ENCODE results near the gene CEACAM18.
"Not testable (repeated sequence)": the region's sequence is repeated elsewhere in the genome, so short reads cannot be mapped to it uniquely, and the experiment has no call there.

CEACAM18 gene

GRCh38 chr19:51478381-51479234 lies at the start of gene CEACAM18:
Gene CEACAM18, plus strand, starts transcription at chr19:51478539.
- DNase-seq (ENCODE audit: low read depth in 3 of 3) = no peak

GRCh38 chr19:51430221-51430620 lies 48.1 kb upstream of the CEACAM18 start:
- DNase-seq (ENCODE audit: low read depth in 3 of 3) = no peak

DNA sequence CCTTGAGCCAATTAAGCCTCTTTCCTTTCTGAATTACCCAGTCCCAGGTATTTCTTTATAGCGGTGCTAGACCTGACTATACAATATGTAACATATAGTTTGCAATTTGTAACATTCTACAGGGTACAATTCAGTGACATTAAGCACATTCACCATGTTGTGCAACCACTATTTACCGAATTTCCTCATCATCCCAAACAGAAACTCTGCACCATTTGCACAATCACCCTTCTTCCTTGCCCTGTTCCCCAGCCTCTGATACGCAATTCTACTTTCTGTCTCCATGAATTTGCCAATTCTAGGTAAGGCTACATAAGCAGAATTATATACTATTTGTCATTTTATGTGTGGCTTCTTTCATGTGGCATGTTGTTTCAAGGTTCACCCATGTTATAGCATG lies 47.2 kb upstream of the CEACAM18 start:
- DNase-seq (ENCODE audit: low read depth in 3 of 3) = no peak

DNA sequence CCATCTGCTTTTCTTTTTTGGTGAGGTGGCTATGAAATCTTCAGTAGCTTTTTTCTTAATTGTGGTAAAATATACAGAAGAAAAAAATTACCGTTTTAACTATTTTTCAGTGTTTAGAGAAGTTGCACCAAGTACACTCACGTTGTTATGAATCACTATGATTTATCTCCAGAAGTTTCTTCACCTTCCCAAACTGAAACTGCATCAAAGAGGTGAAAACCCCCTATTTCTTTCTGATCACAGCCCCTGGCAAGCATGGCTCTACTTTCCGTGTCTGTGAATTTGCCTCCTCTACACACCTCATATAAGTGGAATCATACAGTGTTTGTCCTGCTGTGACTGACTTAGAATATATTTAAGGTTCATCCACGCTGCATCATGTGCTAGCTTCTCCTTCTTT lies 45.3 kb upstream of the CEACAM18 start:
- no peak for DNase-seq (ENCODE audit: low read depth in 3 of 3)

DNA sequence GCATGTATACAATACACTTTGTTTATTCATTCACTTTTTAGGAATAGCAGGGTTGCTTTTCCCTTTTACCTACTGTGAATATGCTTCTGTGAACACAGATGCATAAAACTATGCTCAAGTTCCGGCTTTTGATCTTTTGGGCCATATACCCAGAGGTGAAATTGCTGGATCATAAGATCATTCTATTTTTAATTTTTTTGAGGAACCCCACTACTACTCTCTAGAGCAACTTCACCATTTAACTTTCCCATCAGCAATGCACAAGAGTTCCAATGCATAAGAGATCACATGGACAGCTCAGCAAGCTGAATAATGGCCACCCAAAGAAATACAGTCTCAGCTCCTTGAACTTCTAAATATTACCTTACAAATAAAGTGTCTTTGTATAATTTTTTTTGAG lies 43.9 kb upstream of the CEACAM18 start:
- DNase-seq (ENCODE audit: low read depth in 3 of 3) = no peak

GRCh38 chr19:51439021-51439465 lies 39.3 kb upstream of the CEACAM18 start:
- peak in 1 of 3 donors; percentile 29 for DNase-seq (ENCODE audit: low read depth in 3 of 3)

DNA sequence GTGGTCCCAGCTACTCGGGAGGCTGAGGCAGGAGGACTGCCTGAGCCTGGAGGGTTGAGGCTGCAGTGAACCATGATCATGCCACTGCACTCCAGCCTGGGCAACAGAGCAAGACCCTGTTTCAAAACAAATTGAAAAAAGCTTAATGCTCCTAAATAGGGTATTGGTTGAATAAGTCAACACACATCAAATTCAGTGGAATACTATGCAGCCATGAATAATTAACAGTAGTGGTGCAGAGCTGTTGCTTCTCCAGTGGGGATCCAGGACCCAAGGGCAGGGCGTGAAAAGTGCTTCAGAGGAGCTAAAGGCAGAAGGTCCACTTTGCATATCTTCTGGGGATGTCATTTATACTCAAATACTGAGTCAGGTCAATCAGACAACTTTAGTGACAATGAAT lies 38.3 kb upstream of the CEACAM18 start:
- DNase-seq (ENCODE audit: low read depth in 3 of 3) = no peak

- DNase-seq (ENCODE audit: low read depth in 3 of 3) = peak; percentile 40 to 68 (median 58)
These were observed 37.4 kb upstream of the CEACAM18 start for GRCh38 chr19:51440846-51441409.

GRCh38 chr19:51441410-51442390 lies 36.6 kb upstream of the CEACAM18 start:
- peak; percentile 72 to 91 (median 87) for DNase-seq (ENCODE audit: low read depth in 3 of 3)

DNA sequence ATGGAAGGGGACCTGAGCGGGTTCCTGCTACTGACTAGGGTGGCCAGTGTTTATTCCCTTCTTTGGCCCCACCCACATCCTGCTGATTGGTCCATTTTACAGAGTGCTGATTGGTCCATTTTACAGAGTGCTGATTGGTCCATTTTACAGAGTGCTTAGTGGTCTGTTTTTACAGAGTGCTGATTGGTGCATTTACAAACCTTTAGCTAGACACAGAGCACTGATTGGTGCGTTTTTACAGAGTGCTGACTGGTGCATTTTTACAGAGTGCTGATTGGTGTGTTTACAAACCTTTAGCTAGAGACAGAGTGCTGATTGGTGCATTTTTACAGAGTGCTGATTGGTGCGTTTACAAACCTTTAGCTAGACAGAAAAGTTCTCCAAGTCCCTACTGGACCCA lies 30.8 kb upstream of the CEACAM18 start:
- DNase-seq (ENCODE audit: low read depth in 3 of 3) = not testable (repeated sequence)

DNA sequence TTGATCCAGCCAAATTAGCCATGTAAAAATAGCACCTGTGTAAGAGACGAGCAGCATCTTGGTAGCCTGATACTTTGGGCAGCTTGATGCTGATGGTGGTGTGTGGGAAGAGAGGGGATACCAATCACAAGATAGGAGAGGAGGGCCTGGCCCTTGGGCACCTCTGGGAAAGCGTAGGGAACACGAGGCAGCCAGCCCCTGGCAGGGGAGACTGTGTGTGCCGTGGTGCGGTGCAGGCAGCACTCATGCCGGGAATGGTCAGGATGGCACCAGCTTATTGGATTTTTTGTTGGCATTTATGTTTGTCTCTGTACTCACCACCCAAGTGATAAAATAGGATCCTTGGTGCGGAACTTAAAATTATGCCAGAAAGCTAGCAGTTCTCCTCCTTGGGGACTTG lies 30.3 kb upstream of the CEACAM18 start:
- no peak for DNase-seq (ENCODE audit: low read depth in 3 of 3)

- peak; percentile 39 to 53 (median 47) for DNase-seq (ENCODE audit: low read depth in 3 of 3)
These were observed 29.8 kb upstream of the CEACAM18 start for GRCh38 chr19:51448411-51449016.

DNA sequence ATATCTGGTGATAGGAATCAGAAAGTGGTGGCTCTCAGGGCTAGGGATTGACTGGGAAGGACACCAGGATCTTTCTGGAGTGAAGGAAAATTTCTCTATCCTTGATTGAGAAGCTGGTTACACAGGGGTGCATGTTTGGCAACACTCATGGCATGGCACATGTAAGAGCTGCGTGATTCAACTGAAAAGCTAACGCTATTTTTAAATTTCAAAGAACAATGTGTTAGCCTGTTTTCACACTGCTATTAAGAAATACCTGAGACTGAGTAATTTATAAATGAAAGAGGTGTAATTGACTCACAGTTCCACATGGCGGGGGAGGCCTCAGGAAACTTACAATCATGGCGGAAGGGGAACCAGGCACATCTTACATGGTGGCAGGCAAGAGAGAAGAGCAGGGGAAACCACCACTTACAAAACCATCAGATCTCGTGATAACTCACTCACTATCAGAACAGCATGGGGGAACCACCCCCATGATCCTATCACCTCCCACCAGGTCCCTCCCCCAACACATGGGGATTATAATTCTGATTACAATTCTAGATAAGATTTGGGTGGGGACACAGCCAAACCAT lies 27.5 kb upstream of the CEACAM18 start:
- peak in 1 of 3 donors; percentile 64 for DNase-seq (ENCODE audit: low read depth in 3 of 3)

DNA sequence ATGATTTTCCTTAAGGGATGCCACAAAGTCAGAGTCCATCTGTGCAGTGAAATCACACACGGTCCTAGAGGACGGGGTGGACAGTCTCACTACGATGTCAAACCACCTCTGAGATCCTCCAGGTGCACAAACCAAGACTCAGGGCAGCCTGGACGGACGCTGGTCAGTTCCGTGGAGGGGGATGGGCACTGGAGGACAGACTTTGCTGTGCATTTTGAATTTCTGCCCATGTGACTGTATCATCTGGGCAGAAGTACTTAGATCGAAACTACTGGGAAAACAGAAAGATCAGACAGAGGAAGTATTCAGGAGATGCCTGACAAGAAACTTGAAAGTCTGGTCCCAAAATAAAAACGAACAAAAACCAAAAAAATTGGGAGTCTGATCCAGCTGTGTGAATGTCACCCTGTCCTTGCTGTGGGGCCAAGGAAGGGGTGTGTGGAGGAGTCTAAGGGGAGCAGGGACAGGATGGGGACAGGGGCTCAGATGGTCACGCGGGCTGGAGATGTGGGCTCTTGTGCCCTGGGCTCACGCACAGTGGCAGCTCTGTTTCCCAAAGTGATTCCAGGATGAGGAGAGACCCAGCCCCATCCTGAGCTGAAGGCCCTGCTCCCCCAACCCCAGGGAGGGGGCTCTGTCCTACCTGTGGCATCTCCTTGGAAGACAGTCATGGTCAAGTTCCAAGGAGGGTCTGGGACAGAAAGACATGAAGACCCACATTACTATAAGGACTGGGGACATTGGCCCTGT lies 21.6 kb upstream of the CEACAM18 start:
- no peak for DNase-seq (ENCODE audit: low read depth in 3 of 3)

GRCh38 chr19:51457351-51458013 lies 20.9 kb upstream of the CEACAM18 start:
- DNase-seq (ENCODE audit: low read depth in 3 of 3) = no peak

DNA sequence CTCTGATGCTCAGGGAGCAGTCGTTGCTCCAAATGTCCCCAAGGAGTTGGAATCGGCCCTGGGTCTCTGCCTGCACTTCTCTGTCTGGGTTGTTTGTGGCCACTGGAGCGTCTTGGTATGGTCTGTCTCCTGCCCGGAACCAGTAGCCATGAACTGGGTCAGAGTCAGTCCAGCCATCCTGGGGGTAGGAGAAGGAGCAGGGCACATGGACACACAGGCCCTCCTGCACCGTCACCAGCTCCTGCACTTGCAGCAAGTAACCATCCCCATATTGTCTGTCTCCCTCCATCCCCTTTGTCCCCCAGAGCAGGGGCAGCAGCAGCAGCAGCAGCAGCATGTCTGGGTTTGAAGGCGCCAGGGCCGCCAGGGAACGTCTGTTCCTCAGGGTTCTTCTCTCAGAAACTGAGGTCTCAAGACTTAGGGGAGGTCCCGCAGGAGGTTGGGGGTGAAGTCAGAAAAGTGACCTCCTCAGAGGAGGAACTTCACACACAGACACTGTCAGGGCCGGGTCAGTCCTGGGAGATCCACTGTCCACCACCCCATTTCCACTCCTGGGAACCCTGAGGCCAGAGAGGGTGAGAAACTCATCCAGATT lies 20.2 kb upstream of the CEACAM18 start, which contains the start of gene SIGLEC8:
SIGLEC8 (minus strand) TSS at position 404 of the 595 bp plus-strand sequence; CDS start at position 337, 67 bp downstream.
- no peak for DNase-seq (ENCODE audit: low read depth in 3 of 3)

DNA sequence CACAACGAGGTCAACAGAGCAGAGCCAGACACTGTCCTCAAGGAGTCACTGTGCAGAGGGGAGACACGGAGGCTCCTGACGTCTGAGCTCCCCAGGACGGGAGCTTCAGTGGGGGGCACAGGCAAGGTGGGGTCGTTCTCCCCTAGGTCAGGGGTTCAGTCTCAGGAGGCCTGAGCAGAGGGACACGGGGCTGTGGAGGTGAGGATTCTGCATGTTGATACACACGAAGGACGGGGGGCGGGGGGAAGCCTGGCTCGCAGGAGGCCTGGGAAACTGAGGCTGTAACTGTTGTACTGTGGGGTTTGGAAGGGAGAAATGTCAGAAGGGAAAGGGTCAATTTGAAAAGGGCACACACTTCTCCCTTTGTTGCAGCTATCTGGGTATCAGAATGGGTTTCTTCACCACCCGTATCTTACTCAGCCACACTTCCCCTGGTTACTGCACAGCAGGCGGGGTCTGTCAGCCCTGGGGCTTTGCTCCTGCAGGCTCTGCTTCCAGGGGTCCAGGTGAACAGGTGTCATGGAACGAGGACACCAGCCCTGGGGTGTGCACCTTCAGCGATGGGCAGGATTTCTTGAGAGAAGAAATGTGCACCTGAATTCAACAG lies 19.3 kb upstream of the CEACAM18 start:
- no peak for DNase-seq (ENCODE audit: low read depth in 3 of 3)

DNA sequence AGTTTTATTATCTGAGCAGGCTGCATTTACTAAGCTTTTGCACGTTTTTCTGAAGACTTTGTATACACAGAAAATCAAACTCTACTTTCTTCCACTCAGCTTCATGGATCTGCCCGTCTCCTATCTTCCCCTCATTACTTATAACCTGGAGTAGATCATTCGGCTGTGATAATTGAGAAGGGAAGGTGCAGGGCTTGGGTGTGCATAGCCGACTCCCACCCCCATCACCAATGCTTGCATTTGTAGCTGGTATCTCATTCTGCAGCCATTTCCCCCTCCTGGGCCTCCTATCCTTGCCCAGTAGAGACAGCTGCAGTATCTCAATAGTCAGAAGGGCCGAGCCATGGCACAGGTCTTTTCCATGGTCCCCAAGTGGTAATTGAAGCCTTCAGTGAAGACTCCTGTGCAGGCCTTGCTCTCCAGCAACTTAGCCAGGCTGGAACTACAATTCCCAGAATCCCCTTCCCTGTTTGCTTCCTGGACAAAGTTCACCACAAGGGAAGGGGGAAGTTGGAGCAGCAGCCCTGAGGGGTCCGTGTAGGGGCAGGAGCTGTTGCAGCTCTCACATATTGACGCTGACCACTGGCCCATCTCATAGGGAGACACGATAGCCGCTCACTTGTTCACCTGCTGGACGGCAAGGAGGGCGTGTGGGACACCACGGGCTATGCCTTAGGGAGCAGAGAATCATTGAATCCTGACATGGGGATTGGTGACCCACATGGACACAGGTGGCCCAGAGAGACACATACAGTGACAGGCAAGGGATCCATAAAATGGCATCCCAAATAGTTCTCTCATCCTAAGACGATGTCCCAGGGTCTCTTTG lies 18.0 kb upstream of the CEACAM18 start:
- DNase-seq (ENCODE audit: low read depth in 3 of 3) = no peak
